Natural killer cell treated with Interleukin-12 subunit alpha and Interleukin-12 subunit beta and Interleukin-15 and Interleukin-18, amount 100 ng/mL, for 72 hours (primary cell): Measurements from ENCODE around the gene HIC1. TPM values are rescaled to one million over a fixed set of nuclear protein-coding genes. Genes with fewer than 3 reads are reported as not detected.
"Not testable (repeated sequence)": the region's sequence is repeated elsewhere in the genome, so short reads cannot be mapped to it uniquely, and the experiment has no call there.

Experiments
- ATAC-seq, 2 donors: fragments of 150-1000 bp; cut with Tn5 transposase in 1 of 2; sonication (Bioruptor Pico), chemical (Tn5 transposase) in 1 of 2; 2 replicates each; pipeline ENCODE4 v1.10.0; 2021
- DNase-seq: peaks from one replicate; pipeline ENCODE4 v3.0.0; 2022; ENCODE audit warnings: low spot score
- H3K27ac Mint-ChIP-seq, 2 donors: 1 replicate in 1 of 2; 2 replicates in 1 of 2; pipeline ENCODE4 v1.8.0; 2022; ENCODE audit warnings: mixed read lengths in 2 of 2, mild to moderate bottlenecking in 1 of 2, moderate library complexity in 1 of 2
- H3K27me3 Mint-ChIP-seq, 2 donors: 1 replicate in 1 of 2; 2 replicates in 1 of 2; pipeline ENCODE4 v1.8.0; 2022; ENCODE audit warnings: mixed read lengths in 2 of 2
- H3K36me3 Mint-ChIP-seq: one replicate; pipeline ENCODE4 v1.8.0; 2022; ENCODE audit warnings: mixed read lengths
- H3K4me1 Mint-ChIP-seq, 2 donors: 1 replicate in 1 of 2; 2 replicates in 1 of 2; pipeline ENCODE4 v1.8.0; 2022; ENCODE audit warnings: low read depth in 2 of 2, mixed read lengths in 2 of 2, mild to moderate bottlenecking in 1 of 2
- H3K4me3 Mint-ChIP-seq: one replicate; pipeline ENCODE4 v1.8.0; 2022; ENCODE audit warnings: mixed read lengths
- H3K9me3 Mint-ChIP-seq: 2 replicates; pipeline ENCODE4 v1.8.0; 2022; ENCODE audit warnings: mixed read lengths
- total RNA-seq, 2 donors: library from RNA; stranded (reverse); gene quantifications; one replicate each; pipeline ENCODE4 v1.2.3, GENCODE V29; 2022

Gene HIC1, protein sequence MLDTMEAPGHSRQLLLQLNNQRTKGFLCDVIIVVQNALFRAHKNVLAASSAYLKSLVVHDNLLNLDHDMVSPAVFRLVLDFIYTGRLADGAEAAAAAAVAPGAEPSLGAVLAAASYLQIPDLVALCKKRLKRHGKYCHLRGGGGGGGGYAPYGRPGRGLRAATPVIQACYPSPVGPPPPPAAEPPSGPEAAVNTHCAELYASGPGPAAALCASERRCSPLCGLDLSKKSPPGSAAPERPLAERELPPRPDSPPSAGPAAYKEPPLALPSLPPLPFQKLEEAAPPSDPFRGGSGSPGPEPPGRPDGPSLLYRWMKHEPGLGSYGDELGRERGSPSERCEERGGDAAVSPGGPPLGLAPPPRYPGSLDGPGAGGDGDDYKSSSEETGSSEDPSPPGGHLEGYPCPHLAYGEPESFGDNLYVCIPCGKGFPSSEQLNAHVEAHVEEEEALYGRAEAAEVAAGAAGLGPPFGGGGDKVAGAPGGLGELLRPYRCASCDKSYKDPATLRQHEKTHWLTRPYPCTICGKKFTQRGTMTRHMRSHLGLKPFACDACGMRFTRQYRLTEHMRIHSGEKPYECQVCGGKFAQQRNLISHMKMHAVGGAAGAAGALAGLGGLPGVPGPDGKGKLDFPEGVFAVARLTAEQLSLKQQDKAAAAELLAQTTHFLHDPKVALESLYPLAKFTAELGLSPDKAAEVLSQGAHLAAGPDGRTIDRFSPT
- total RNA-seq: 10 to 100 TPM; 24.8 to 56.7 TPM

- Mint-ChIP-seq H3K4me1 (peaks cover 20 to 22% of the 10 kb centered on the region in 2 donors), H3K27me3 (no peaks in the 10 kb centered on the region), H3K27ac (peak within 1 kb of the TSS; percentile 51 to 55), H3K4me3 (peak within 1 kb of the TSS; percentile 80), H3K36me3 (no peaks in the 10 kb centered on the region), H3K9me3 (no peaks in the 10 kb centered on the region)
- DNase-seq (peak; percentile 85), ATAC-seq (peak; percentile 65 to 71)
Measured at GRCh38 chr17:2054512-2055291, at the start of gene HIC1. TSS of gene HIC1 (plus strand) at chr17:2055103. CDS start at chr17:2056691, 1,588 bp downstream.

DNA sequence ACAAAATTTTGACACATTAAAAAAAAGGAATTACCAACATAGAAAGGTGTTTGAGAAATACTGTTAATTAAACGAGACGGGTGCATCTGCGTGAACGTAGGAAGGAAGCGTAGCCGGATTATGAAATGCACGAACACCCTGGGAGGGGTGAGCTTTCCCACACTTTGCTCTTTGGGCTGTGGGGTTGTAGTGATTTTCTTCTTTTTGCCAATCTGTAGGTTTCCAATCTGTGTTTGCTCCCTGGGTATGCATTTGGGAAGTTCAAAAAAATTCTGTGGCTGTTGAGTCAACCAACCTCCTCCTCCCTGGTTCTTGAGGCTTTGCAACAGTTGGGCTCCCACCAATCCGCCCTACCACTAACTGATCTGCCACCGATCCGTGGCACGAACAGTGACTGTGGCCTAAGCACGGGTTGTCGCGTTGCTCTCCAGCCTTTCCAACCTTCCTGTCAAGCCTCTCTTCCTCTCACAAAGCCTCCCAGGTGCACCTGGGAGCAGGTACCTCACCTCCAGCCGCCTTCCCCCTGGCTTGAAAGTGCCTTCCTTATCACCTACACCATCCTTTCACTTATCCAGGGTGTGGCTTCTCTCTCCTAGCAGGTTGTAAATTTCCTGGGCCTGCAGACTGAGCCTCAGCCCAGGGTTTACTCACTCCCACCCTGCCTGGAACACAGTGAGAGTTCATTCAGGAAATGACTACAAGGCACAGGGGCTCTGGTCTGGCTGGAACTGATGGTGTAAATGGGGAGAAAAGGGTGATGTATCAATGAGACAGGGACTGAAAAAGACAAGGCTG lies 46.4 kb upstream of the HIC1 start:
- Mint-ChIP-seq H3K4me1 (peaks cover 0 to 3% of the 10 kb centered on the region in 2 donors), H3K36me3 (no peaks in the 10 kb centered on the region), H3K4me3 (no peak overlapping the region), H3K27me3 (peaks cover 6 to 7% of the 10 kb centered on the region in 2 donors), H3K9me3 (no peaks in the 10 kb centered on the region), H3K27ac (no peak overlapping the region)
- ATAC-seq: no peak
- DNase-seq: no peak

DNA sequence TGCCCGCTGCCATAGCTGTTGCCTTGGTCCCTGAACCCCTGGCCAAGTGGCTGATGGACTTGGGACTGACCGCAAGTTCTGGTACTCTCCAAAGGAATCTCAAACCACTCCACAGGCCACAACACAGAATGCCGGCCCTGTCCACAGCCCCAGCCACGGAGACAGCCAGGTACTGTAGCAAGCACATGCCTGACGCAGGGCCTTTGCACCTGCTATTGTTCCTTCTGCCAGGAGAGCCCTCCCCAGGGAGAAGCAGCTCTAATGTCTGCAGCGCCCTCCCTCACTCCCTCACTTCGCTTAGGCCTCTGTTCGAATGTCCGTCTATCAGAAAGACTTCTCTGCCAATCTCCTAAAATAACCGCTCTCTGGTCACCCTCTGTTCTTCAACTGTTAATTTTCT lies 45.2 kb upstream of the HIC1 start:
- ATAC-seq: no peak
- H3K27ac Mint-ChIP-seq: no peak overlapping the region
- H3K36me3 Mint-ChIP-seq: no peaks in the 10 kb centered on the region

DNA sequence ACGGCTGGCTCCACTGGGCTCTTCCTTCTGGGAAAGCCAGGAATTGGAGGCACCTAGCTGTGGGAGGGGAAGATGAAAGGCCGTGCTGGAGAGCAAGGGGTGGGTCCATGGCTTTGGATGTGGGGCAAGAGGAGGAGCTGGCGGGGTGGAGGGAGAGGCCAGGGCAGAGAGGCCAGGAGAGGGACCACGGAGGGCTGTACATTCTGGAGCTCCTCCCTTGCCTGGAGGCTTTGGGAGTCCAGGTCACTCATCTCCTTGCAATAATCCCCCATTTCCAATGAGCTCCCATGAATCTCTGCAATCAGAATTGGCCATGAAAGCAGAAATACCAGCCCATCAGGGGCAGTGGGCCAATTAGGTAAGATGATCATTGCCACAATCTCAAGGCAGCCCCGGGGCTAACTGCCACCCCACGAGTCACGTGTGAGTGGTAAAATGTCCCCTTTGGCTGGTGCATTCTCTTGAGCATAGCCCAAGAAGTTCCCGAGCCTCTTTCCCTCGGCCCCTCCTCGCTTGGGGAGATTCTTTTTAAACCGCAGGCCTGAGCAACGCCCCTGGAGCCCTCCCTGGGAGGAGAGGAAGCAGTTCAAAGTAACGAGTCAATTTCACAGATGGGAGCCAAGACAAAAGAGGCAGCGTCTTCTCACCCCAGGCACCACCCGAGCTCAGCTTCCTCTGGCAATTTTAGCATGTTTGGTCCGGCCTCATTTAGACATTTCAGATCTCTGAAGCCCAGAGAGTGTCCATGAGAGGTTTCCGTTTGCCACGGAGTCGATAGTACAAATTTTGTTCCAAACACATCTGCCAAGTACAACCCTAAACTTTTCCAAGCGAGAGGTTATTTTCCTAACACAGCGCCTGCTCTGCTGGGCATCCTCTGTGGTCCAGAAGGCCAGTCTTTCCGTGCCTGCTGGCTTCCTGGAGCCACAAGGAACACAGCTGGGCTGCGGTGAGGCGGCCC lies 43.2 kb upstream of the HIC1 start:
- Mint-ChIP-seq H3K4me3 (no peak overlapping the region), H3K36me3 (no peaks in the 10 kb centered on the region), H3K27ac (no peak overlapping the region), H3K27me3 (peaks cover 9 to 25% of the 10 kb centered on the region in 2 donors), H3K4me1 (peaks cover 0 to 3% of the 10 kb centered on the region in 2 donors), H3K9me3 (no peaks in the 10 kb centered on the region)
- no peak for DNase-seq
- ATAC-seq: no peak

More for the DNA sequence above, 45.2 kb upstream of the HIC1 start:
- Mint-ChIP-seq H3K9me3 (no peaks in the 10 kb centered on the region), H3K4me3 (no peak overlapping the region), H3K4me1 (peaks cover 0 to 3% of the 10 kb centered on the region in 2 donors), H3K27me3 (peaks cover 7 to 17% of the 10 kb centered on the region in 2 donors)
- DNase-seq: no peak

- Mint-ChIP-seq H3K9me3 (no peaks in the 10 kb centered on the region), H3K27me3 (peaks cover 9 to 25% of the 10 kb centered on the region in 2 donors), H3K4me3 (no peak overlapping the region), H3K36me3 (no peaks in the 10 kb centered on the region), H3K4me1 (peaks cover 0 to 3% of the 10 kb centered on the region in 2 donors), H3K27ac (no peak overlapping the region)
- no peak for DNase-seq
- no peak for ATAC-seq
Measured at GRCh38 chr17:2012499-2012898, 42.4 kb upstream of the HIC1 start.

GRCh38 chr17:2013220-2013993 lies 41.5 kb upstream of the HIC1 start:
- H3K27ac Mint-ChIP-seq, H3K4me1 Mint-ChIP-seq, DNase-seq, H3K36me3 Mint-ChIP-seq, H3K9me3 Mint-ChIP-seq, H3K4me3 Mint-ChIP-seq, ATAC-seq: not testable (repeated sequence)
- peaks cover 16 to 25% of the 10 kb centered on the region in 2 donors for H3K27me3 Mint-ChIP-seq

DNA sequence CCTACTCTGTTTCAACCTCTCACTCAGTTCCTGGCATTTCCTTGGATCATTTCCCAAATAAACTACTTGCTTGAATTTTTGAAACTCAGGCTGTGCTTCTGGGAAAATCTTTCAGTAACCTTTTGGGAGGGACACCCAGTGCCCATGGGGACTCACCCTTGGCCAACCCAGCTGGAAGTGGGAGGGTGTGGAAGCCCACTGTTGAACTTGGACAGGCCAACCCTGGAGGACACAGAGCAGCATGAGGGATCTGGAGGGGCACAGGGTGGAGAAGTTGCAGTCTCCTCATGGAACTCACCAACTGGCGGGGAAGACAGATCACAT lies 40.9 kb upstream of the HIC1 start:
- Mint-ChIP-seq H3K9me3 (no peaks in the 10 kb centered on the region), H3K27ac (no peak overlapping the region), H3K27me3 (peaks cover 17 to 29% of the 10 kb centered on the region in 2 donors), H3K4me3 (no peak overlapping the region), H3K4me1 (peaks cover 0 to 3% of the 10 kb centered on the region in 2 donors), H3K36me3 (no peaks in the 10 kb centered on the region)
- ATAC-seq (no peak), DNase-seq (no peak)

- H3K4me3 Mint-ChIP-seq: no peak overlapping the region
Measured at GRCh38 chr17:2015314-2015713, 39.6 kb upstream of the HIC1 start.

DNA sequence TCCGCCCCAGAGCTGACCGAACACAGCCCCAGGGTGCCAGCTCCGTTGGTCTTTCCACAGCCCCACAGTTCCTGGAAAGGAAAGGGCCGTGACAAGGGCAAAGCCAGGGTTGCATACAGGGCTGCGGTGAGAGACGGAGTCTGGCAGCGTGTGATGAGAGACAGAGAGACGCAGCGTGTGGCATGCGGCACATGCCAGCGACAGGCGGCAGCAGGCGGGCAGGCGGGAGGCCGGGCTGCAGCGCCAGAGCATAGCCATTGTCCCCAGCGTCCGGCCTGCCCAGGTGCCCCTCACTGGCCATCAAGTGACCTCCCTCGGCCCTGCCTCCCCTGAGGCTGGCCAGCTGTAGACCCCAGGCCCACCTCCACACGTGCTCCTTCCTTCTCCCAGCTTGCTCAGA lies 38.4 kb upstream of the HIC1 start:
- H3K27ac Mint-ChIP-seq: no peak overlapping the region
- DNase-seq (no peak), ATAC-seq (no peak)
- no peak overlapping the region for H3K4me3 Mint-ChIP-seq
- no peaks in the 10 kb centered on the region for H3K36me3 Mint-ChIP-seq
- H3K9me3 Mint-ChIP-seq: no peaks in the 10 kb centered on the region
- H3K27me3 Mint-ChIP-seq: peaks cover 22 to 45% of the 10 kb centered on the region in 2 donors
- H3K4me1 Mint-ChIP-seq: peaks cover 0 to 3% of the 10 kb centered on the region in 2 donors

More at GRCh38 chr17:2015314-2015713, 39.6 kb upstream of the HIC1 start:
- H3K36me3 Mint-ChIP-seq: no peaks in the 10 kb centered on the region
- peaks cover 0 to 3% of the 10 kb centered on the region in 2 donors for H3K4me1 Mint-ChIP-seq
- peaks cover 22 to 43% of the 10 kb centered on the region in 2 donors for H3K27me3 Mint-ChIP-seq
- no peak for DNase-seq
- no peaks in the 10 kb centered on the region for H3K9me3 Mint-ChIP-seq
- ATAC-seq: no peak
- no peak overlapping the region for H3K27ac Mint-ChIP-seq

- peaks cover 0 to 3% of the 10 kb centered on the region in 2 donors for H3K4me1 Mint-ChIP-seq
- H3K36me3 Mint-ChIP-seq: no peaks in the 10 kb centered on the region
- peaks cover 21 to 42% of the 10 kb centered on the region in 2 donors for H3K27me3 Mint-ChIP-seq
- no peak overlapping the region for H3K27ac Mint-ChIP-seq
- no peaks in the 10 kb centered on the region for H3K9me3 Mint-ChIP-seq
- DNase-seq (no peak), ATAC-seq (peak in 1 of 2 donors; percentile 3)
- no peak overlapping the region for H3K4me3 Mint-ChIP-seq
Measured at GRCh38 chr17:2017274-2017941, 37.5 kb upstream of the HIC1 start.

DNA sequence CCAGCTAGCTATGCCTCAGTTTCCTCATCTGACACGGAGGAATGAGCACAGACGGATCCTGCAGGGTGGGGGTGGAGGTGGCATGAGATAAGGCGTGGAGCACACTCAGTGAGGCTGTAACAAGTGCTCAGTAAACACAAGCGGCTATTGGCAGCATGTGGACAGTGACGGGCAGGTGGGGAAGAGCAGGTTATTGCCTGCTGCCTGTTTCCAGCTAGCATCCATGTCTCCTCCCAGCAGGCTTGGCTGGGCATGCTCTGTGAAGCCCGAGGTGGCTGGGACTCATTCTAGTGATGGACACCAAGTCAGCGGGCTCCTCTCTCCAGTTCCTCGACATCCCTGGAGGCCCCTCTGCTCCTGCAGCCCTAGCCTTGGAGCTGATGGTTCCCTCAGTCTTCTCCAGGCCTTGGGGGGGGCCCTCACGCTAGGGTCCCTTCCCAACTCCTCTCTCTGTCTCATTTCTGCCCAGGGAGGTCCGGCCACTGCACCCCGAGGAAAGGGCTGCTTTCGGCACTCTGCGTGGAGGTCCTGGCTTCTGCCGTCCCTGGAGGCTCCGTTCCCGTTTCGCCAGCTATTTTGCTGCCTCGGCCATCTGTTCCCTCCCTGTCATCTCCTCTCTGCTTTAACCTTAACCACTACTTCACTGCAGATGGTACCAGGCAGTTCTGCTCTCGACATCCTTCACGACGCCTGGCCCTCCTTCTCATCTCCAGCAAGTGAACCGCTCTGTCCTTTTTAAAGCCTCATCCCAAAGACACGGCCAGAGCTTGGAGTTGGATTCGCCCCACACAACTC lies 36.0 kb upstream of the HIC1 start:
- no peak overlapping the region for H3K27ac Mint-ChIP-seq

More for the DNA sequence above, 36.0 kb upstream of the HIC1 start:
- Mint-ChIP-seq H3K36me3 (no peaks in the 10 kb centered on the region), H3K9me3 (no peaks in the 10 kb centered on the region), H3K4me1 (no peaks in the 10 kb centered on the region), H3K4me3 (no peak overlapping the region), H3K27me3 (peaks cover 17 to 41% of the 10 kb centered on the region in 2 donors)
- no peak for DNase-seq
- no peak for ATAC-seq
